ENCODE results near the gene PRMT3. TPM values are rescaled to one million over a fixed set of nuclear protein-coding genes. Genes with fewer than 3 reads are reported as not detected.

PRMT3 gene
- total and polyA plus RNA-seq, 2 of the 13 experiments (the other 11 are each of a cell fraction or from before 2014, with no cell fraction given) = 9.1 to 27.7 TPM

DNA sequence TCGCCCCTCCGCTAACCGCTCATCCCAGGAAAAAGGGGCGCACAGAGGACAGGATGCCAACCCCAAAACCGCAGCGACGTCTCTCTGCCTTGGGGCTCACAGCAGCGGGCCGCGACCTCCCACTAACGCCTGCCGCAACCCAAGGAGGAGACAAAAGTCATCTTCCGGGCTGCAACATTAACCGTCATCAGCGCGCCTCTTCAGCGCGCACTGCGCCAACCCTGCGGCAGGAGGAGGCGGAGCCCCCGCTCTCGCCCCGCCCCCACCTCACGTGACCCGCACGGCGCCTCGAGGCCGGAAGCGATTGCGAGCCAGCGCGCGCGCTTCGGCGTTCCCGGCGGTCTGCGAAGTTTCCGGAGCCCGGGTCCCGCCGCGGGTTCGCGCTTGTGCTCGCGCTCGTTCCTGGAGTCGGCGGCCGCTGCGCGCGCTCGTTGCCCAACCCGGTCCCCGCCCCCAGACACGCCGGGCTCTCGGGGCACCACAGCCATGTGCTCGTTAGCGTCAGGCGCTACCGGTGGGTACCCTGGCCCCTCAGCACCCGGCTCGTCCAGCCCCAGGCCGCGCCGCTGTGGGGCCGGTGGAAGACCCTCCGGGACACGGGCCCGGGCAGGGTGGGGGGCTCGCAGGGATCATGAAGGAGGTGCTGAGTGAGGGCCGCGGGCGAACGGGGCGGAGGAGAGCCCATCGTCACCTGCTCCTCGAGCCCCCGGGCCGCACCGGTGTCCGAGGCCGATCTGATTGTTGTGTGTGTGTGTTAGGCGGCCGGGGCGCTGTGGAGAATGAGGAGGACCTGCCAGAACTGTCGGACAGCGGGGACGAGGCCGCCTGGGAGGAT, at the start of gene PRMT3 (continued):
- TF ChIP-seq RARA (CRISPR knock-in tag; IDR thresholded peaks at IDR 0.05) = no peak
- TF ChIP-seq TBL1XR1 (IDR thresholded peaks at IDR 0.05; ENCODE audit: borderline replicate concordance, low read length, partially characterized antibody) = no peak
- TF ChIP-seq NR3C1 (CRISPR knock-in tag; IDR thresholded peaks at IDR 0.05) = no peak
- no peak for TF ChIP-seq ZNF30 (CRISPR knock-in tag; IDR thresholded peaks at IDR 0.05)
- TF ChIP-seq, protein P1, sequence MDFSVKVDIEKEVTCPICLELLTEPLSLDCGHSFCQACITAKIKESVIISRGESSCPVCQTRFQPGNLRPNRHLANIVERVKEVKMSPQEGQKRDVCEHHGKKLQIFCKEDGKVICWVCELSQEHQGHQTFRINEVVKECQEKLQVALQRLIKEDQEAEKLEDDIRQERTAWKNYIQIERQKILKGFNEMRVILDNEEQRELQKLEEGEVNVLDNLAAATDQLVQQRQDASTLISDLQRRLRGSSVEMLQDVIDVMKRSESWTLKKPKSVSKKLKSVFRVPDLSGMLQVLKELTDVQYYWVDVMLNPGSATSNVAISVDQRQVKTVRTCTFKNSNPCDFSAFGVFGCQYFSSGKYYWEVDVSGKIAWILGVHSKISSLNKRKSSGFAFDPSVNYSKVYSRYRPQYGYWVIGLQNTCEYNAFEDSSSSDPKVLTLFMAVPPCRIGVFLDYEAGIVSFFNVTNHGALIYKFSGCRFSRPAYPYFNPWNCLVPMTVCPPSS (IDR thresholded peaks at IDR 0.05) = no peak
- peak; percentile 19; the same call in 1 of the 2 replicates for TF ChIP-seq SOX5 (CRISPR knock-in tag; IDR thresholded peaks at IDR 0.05; ENCODE audit: borderline replicate concordance)
- TF ChIP-seq SMAD1 (CRISPR knock-in tag; IDR thresholded peaks at IDR 0.05; ENCODE audit: borderline replicate concordance, low read depth) = no peak
- peak; percentile 75 for TF ChIP-seq ZNF563 (CRISPR knock-in tag; IDR thresholded peaks at IDR 0.05)
- TF ChIP-seq SIX4 (CRISPR knock-in tag; IDR thresholded peaks at IDR 0.05) = no peak
- TF ChIP-seq GPN1 (CRISPR knock-in tag; IDR thresholded peaks at IDR 0.05; ENCODE audit: borderline replicate concordance) = no peak
- peak; percentile 81 for TF ChIP-seq SPEN (CRISPR knock-in tag; IDR thresholded peaks at IDR 0.05; ENCODE audit: low read depth)
- peak; percentile 69; the same call in 1 of the 2 replicates for TF ChIP-seq NR2C2 (CRISPR knock-in tag; IDR thresholded peaks at IDR 0.05; ENCODE audit: borderline replicate concordance)
- peak; percentile 95 for TF ChIP-seq KAT8 (CRISPR knock-in tag; IDR thresholded peaks at IDR 0.05)
- peak; percentile 4; the same call in 1 of the 2 replicates for TF ChIP-seq TARDBP (CRISPR knock-in tag; IDR thresholded peaks at IDR 0.05)
- peak; percentile 96 for TF ChIP-seq ZNF709 (CRISPR knock-in tag; IDR thresholded peaks at IDR 0.05)
- TF ChIP-seq KLF15 (CRISPR knock-in tag; IDR thresholded peaks at IDR 0.05; ENCODE audit: borderline replicate concordance) = no peak; the same call in 1 of the 2 replicates
- no peak for TF ChIP-seq ZNF549 (CRISPR knock-in tag; IDR thresholded peaks at IDR 0.05)
- TF ChIP-seq, protein P2, sequence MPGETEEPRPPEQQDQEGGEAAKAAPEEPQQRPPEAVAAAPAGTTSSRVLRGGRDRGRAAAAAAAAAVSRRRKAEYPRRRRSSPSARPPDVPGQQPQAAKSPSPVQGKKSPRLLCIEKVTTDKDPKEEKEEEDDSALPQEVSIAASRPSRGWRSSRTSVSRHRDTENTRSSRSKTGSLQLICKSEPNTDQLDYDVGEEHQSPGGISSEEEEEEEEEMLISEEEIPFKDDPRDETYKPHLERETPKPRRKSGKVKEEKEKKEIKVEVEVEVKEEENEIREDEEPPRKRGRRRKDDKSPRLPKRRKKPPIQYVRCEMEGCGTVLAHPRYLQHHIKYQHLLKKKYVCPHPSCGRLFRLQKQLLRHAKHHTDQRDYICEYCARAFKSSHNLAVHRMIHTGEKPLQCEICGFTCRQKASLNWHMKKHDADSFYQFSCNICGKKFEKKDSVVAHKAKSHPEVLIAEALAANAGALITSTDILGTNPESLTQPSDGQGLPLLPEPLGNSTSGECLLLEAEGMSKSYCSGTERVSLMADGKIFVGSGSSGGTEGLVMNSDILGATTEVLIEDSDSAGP (CRISPR knock-in tag; IDR thresholded peaks at IDR 0.05; ENCODE audit: borderline replicate concordance) = peak; percentile 92; the same call in 1 of the 2 replicates
- TF ChIP-seq, protein P3, sequence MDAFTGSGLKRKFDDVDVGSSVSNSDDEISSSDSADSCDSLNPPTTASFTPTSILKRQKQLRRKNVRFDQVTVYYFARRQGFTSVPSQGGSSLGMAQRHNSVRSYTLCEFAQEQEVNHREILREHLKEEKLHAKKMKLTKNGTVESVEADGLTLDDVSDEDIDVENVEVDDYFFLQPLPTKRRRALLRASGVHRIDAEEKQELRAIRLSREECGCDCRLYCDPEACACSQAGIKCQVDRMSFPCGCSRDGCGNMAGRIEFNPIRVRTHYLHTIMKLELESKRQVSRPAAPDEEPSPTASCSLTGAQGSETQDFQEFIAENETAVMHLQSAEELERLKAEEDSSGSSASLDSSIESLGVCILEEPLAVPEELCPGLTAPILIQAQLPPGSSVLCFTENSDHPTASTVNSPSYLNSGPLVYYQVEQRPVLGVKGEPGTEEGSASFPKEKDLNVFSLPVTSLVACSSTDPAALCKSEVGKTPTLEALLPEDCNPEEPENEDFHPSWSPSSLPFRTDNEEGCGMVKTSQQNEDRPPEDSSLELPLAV (CRISPR knock-in tag; conservative IDR thresholded peaks at IDR 0.05; ENCODE audit: low read depth) = no peak
- TF ChIP-seq, protein P4, sequence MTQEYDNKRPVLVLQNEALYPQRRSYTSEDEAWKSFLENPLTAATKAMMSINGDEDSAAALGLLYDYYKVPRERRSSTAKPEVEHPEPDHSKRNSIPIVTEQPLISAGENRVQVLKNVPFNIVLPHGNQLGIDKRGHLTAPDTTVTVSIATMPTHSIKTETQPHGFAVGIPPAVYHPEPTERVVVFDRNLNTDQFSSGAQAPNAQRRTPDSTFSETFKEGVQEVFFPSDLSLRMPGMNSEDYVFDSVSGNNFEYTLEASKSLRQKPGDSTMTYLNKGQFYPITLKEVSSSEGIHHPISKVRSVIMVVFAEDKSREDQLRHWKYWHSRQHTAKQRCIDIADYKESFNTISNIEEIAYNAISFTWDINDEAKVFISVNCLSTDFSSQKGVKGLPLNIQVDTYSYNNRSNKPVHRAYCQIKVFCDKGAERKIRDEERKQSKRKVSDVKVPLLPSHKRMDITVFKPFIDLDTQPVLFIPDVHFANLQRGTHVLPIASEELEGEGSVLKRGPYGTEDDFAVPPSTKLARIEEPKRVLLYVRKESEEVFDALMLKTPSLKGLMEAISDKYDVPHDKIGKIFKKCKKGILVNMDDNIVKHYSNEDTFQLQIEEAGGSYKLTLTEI (CRISPR knock-in tag; conservative IDR thresholded peaks at IDR 0.05) = no peak
- no peak for TF ChIP-seq ZNF530 (CRISPR knock-in tag; IDR thresholded peaks at IDR 0.05; ENCODE audit: low read depth)
- TF ChIP-seq ATF7-NPFF (CRISPR knock-in tag; IDR thresholded peaks at IDR 0.05; ENCODE audit: low read depth) = peak; percentile 88
- TF ChIP-seq ZNF501 (CRISPR knock-in tag; IDR thresholded peaks at IDR 0.05) = peak; percentile 97
- peak; percentile 74; the same call in 1 of the 2 replicates for TF ChIP-seq ZFP90 (CRISPR knock-in tag; IDR thresholded peaks at IDR 0.05; ENCODE audit: borderline replicate concordance)
